Hepatocyte (in vitro differentiated cells): ENCODE data around the gene MEP1B.

Experiments
- CTCF ChIP-seq: fragments of 200-600 bp; sonication (generic); IDR thresholded peaks from 2 replicates; pipeline ENCODE4 v1.5.1; 2016; ENCODE audit warnings: antibody characterized with exemption, mild to moderate bottlenecking; ENCODE audit not compliant: poor library complexity
- EZH2 ChIP-seq: fragments of 200-600 bp; sonication (generic); IDR thresholded peaks from 2 replicates; pipeline ENCODE4 v1.6.1; 2016; ENCODE audit warnings: antibody characterized with exemption, mild to moderate bottlenecking, borderline replicate concordance

- TF ChIP-seq CTCF (no peak), EZH2 (no peak)
Measured at GRCh38 chr18:32177530-32177929, 12.3 kb upstream of the MEP1B start.
